22Rv1 (cell line): ENCODE results near the gene KLK14.

ENCODE experiments used
- CTCF ChIP-seq: fragments of 450-650 bp; IDR thresholded peaks from 2 replicates; pipeline ENCODE4 v1.5.1; 2017; ENCODE audit warnings: mild to moderate bottlenecking
- ZFX ChIP-seq: fragments of 450-650 bp; IDR thresholded peaks from 2 replicates; pipeline ENCODE4 v1.6.1; 2017; ENCODE audit warnings: antibody characterized with exemption, borderline replicate concordance

- no peak for TF ChIP-seq CTCF
- TF ChIP-seq ZFX, result no peak
Measured at GRCh38 chr19:51114087-51114729, 31.5 kb upstream of the KLK14 start.
